ENCODE measurements around the gene RFPL3. TPM values are rescaled to one million over a fixed set of nuclear protein-coding genes. Genes with fewer than 3 reads are reported as not detected.
A peak's percentile ranks its signal among the peaks of the same experiment; 100 is the strongest.

Gene RFPL3
- polyA plus RNA-seq, 3 donors, result not detected

GRCh38 chr22:32333769-32334659 lies 23.7 kb upstream of the RFPL3 start:
- H3K9me3 ChIP-seq (replicated peaks in 1 of 2; ENCODE audit: control insufficient read depth in 1 of 2, insufficient read depth in 1 of 2, low read length in 2 of 2), result no peaks in the 10 kb centered on the region
- TF ChIP-seq CTCF (IDR thresholded peaks at IDR 0.05), result no peak
- no peaks in the 10 kb centered on the region for H3K4me1 ChIP-seq (ENCODE audit: control insufficient read depth in 1 of 2, insufficient read depth in 2 of 2, low read length in 2 of 2)
- no peak overlapping the region for H3K4me2 ChIP-seq (replicated peaks; ENCODE audit: extremely low read depth, low read length, poor library complexity, severe bottlenecking)
- H3K36me3 Mint-ChIP-seq, result no peaks in the 10 kb centered on the region
- intact Hi-C loops (cut with micrococcal nuclease), result no loop called here
- H3K9ac ChIP-seq (ENCODE audit: insufficient read depth, low read length, poor library complexity, severe bottlenecking), result no peak overlapping the region
- no peak overlapping the region for H3K27ac ChIP-seq (ENCODE audit: low read depth in 1 of 2, low read length in 2 of 2)
- WGBS (ENCODE audit: insufficient coverage), result 81% methylated on average over 9 of the region's 13 CpGs
- H3K9me3 Mint-ChIP-seq, result peaks cover 0 to 2% (median 0%) of the 10 kb centered on the region in 7 donors
- H3K4me3 ChIP-seq (replicated peaks in 1 of 3; ENCODE audit: low read depth in 2 of 3, low read length in 3 of 3), result no peak overlapping the region
- no peak overlapping the region for H2AFZ ChIP-seq (ENCODE audit: insufficient read depth, low read depth, low read length, poor library complexity, severe bottlenecking)
- no peaks in the 10 kb centered on the region for H4K20me1 ChIP-seq (ENCODE audit: insufficient read depth, low read length)
- no peaks in the 10 kb centered on the region for H3K27me3 ChIP-seq (ENCODE audit: control insufficient read depth in 2 of 2, insufficient read depth in 2 of 2, low read length in 2 of 2)
- H3K4me3 Mint-ChIP-seq, result peak overlapping the region in 1 of 2 donors; percentile 23
- no peaks in the 10 kb centered on the region for H3K36me3 ChIP-seq (replicated peaks in 1 of 2; ENCODE audit: control insufficient read depth in 1 of 2, insufficient read depth in 2 of 2, low read length in 2 of 2)
- H3K79me2 ChIP-seq (ENCODE audit: insufficient read depth, low read length), result no peaks in the 10 kb centered on the region
- peaks cover 4 to 13% (median 8%) of the 10 kb centered on the region in 3 donors for H3K27me3 Mint-ChIP-seq (ENCODE audit: low read depth in 3 of 3)
- no peak for DNase-seq
- H3K4me1 Mint-ChIP-seq, result no peaks in the 10 kb centered on the region
- no peak overlapping the region for H3K27ac Mint-ChIP-seq

GRCh38 chr22:32334660-32335365 lies 22.9 kb upstream of the RFPL3 start:
- no peak overlapping the region for H3K4me3 Mint-ChIP-seq
- Histone ChIP-seq H3K9ac (ENCODE audit: insufficient read depth, low read length, poor library complexity, severe bottlenecking) (no peak overlapping the region), H3K4me1 (ENCODE audit: control insufficient read depth in 1 of 2, insufficient read depth in 2 of 2, low read length in 2 of 2) (no peaks in the 10 kb centered on the region), H2AFZ (ENCODE audit: insufficient read depth, low read depth, low read length, poor library complexity, severe bottlenecking) (no peak overlapping the region), H3K27ac (ENCODE audit: low read depth in 1 of 2, low read length in 2 of 2) (no peak overlapping the region), H3K36me3 (replicated peaks in 1 of 2; ENCODE audit: control insufficient read depth in 1 of 2, insufficient read depth in 2 of 2, low read length in 2 of 2) (no peaks in the 10 kb centered on the region), H3K79me2 (ENCODE audit: insufficient read depth, low read length) (no peaks in the 10 kb centered on the region), H4K20me1 (ENCODE audit: insufficient read depth, low read length) (no peaks in the 10 kb centered on the region), H3K4me3 (replicated peaks in 1 of 3; ENCODE audit: low read depth in 2 of 3, low read length in 3 of 3) (no peak overlapping the region), H3K9me3 (replicated peaks in 1 of 2; ENCODE audit: control insufficient read depth in 1 of 2, insufficient read depth in 1 of 2, low read length in 2 of 2) (no peaks in the 10 kb centered on the region), H3K4me2 (replicated peaks; ENCODE audit: extremely low read depth, low read length, poor library complexity, severe bottlenecking) (no peak overlapping the region), H3K27me3 (ENCODE audit: control insufficient read depth in 2 of 2, insufficient read depth in 2 of 2, low read length in 2 of 2) (no peaks in the 10 kb centered on the region)
- 92% methylated on average over 17 of the region's 17 CpGs for WGBS (ENCODE audit: insufficient coverage)
- intact Hi-C loops (cut with micrococcal nuclease), result no loop called here
- H3K27me3 Mint-ChIP-seq (ENCODE audit: low read depth in 3 of 3), result peaks cover 4 to 14% (median 11%) of the 10 kb centered on the region in 3 donors
- no peak for TF ChIP-seq CTCF (IDR thresholded peaks at IDR 0.05)
- no peak for DNase-seq
- peaks cover 0 to 1% (median 0%) of the 10 kb centered on the region in 7 donors for H3K9me3 Mint-ChIP-seq
- no peaks in the 10 kb centered on the region for H3K4me1 Mint-ChIP-seq
- peak overlapping the region in 1 of 7 donors; percentile 61 for H3K27ac Mint-ChIP-seq
- no peaks in the 10 kb centered on the region for H3K36me3 Mint-ChIP-seq
